ENCODE results near the gene GNE.
"Not testable (repeated sequence)": the region's sequence is repeated elsewhere in the genome, so short reads cannot be mapped to it uniquely, and the experiment has no call there.

The GNE gene

DNA sequence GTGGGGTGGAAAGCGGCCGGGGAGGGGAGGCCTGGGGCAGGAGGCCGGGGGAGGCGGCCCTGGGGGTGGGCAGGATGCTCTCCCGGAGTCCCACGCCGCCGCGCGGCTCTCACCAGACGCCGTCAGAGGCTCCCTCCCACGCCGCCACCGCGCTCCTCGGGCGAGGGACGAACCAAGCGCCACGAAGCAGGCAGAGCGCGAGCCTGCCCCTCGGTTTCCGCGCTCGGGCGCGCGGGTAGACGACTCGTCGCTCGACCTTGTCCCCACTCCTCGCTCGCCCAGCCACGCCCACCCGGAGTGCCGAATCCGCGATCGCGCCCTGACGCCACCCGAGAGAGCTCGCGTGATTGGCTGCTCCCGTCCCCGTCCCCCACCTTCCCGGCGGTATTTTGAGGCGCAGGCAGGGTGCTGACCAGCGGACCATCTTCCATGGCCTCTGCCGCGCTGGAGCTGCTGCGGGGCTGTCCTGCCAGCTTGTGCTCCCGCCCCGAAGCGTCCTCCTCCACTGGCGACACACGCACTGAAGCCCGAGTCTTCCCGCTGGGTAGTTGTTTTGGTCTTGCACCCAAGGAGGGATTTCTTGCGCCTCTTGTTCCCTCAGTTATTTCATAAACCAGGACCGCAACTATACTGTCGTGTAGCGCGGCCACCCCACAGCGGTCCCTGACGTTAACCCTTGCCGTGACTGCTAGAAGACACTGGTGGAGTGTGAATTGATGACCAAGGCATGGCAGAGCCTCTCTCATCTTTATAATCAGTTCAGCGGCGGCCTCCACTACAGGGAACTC lies at the start of gene GNE:
GNE (minus strand) TSS at position 241 of the 788 bp plus-strand sequence. CDS start 9,093 bp downstream, outside the sequence.
- peak within 1 kb of the TSS; percentile 66 for H3K27ac ChIP-seq
- DNase-seq (ENCODE audit: low read depth, low spot score): peak; percentile 46

DNA sequence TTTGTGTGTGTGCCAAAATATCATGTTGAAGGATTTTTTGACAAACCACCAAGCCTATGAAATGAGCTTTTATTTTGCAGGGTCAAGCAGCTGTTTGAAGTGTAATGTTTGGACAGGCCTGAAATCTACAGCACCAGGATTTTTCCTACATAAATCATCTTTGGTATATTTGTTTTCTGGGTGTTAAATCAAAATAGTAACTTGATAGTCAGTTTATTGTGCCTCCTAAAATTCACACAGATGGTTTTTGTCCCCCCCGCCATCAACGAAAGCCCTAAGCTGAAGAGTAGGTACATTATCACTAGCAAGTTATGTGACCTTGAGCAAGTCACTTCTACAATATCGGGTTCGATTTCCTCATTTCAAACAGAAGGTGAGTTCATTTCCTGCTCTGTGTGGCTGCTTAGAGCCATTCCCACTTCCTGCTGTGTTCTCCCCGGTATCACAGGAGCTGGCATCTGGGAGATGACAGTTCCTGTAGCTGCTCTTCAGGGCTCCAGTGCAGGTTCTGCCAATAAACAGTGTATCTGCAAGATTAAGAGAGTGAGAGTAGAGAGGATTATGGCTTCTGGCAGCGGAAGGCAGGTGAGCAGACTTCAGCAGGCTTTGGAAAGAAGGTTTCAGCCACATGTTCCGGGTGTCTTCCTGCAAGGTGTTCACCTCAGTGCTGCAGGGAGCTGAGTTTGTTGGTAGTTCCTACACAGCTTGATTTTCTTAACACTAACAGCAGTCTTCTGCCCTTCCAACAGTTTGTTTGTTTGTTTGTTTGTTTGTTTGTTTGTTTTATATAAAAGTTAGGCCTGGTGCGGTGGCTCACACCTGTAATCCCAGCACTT lies 48.4 kb upstream of the GNE start:
- peak overlapping the region; percentile 80 for H3K27ac ChIP-seq
- DNase-seq (ENCODE audit: low read depth, low spot score): peak; percentile 26

GRCh38 chr9:36304366-36304765 lies 46.1 kb upstream of the GNE start:
- not testable (repeated sequence) for DNase-seq (ENCODE audit: low read depth, low spot score); H3K27ac ChIP-seq

- no peak for DNase-seq (ENCODE audit: low read depth, low spot score)
- no peak overlapping the region for H3K27ac ChIP-seq
These were observed 43.0 kb upstream of the GNE start for GRCh38 chr9:36301227-36301626.

DNA sequence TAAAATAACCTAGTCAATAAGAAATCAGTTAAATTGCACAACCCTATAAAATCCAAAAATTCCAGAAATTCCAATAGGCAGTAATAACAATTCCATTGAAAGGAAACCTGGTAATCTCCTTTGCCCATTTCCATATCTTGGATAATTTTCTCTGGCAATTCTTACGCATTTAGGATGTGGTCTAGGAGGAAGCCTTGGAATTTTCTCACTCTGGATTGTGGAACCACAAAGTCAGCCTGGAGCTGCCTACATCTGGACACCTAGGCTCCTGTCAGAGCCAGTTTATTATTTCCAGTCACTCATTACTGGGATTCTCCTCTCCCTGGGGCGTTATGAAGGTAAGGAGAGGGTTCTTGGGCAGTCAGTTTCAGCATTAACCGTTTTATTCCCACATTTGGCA lies 40.3 kb upstream of the GNE start:
- H3K27ac ChIP-seq: no peak overlapping the region
- no peak for DNase-seq (ENCODE audit: low read depth, low spot score)

DNA sequence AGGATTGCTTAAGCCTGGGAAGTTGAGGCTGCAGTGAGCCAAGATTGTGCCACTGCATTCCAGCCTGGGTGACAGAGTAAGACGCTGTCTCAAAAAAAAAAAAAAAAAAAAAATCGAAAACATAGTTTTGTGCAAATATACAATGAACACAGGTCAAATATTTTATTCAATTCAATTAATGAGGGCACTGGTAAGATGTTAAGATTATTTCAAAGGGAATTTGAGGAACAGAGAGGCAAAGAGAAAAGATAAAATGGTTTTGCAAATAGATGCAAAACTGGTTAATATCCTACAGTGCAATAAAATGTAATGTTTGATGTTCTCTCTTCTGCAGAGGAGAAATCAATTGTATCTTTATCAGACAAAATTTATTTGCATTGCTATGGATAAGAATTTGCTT lies 39.5 kb upstream of the GNE start:
- no peak for DNase-seq (ENCODE audit: low read depth, low spot score)
- H3K27ac ChIP-seq: peak overlapping the region; percentile 25

DNA sequence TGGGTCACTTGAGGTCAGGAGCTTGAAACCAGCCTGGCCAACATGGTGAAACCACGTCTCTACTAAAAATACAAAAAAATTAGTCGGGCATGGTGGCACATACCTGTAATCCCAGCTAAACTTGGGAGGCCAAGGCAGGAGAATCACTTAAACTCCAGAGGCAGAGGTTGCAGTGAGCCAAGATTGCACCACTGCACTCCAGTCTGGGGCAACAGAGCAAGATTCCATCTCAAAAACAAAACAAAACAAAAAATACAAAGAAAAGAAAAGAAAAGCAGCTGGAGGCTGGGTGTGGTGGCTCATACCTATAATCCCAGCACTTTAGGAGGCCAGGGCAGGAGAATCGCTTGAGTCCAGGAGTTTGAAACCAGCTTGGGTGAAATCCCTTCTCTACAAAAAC lies 36.7 kb upstream of the GNE start:
- H3K27ac ChIP-seq; DNase-seq (ENCODE audit: low read depth, low spot score): not testable (repeated sequence)

DNA sequence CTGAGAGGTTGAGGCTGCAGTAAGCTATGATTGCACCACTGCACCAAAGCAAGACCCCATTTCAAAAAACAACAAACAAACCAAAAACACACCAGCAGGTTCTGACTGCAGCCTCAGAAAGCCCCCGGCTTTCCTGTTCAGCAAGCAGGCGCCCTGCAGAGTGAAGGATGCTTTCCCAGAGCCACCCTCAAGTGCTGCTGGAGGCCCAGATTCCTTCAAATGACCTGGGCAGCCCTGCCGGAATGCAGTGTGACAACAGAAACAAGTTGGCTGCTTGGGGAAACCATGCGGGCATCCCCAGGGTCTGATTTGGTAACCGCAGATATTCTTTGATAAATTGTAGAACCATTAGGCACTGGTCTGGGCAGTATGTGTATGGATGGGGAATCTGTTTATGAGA lies 35.7 kb upstream of the GNE start:
- DNase-seq (ENCODE audit: low read depth, low spot score): no peak
- no peak overlapping the region for H3K27ac ChIP-seq

GRCh38 chr9:36293171-36293570 lies 34.9 kb upstream of the GNE start:
- DNase-seq (ENCODE audit: low read depth, low spot score): no peak
- no peak overlapping the region for H3K27ac ChIP-seq

- DNase-seq (ENCODE audit: low read depth, low spot score): no peak
- no peak overlapping the region for H3K27ac ChIP-seq
These were observed 34.4 kb upstream of the GNE start for GRCh38 chr9:36292641-36293040.

DNA sequence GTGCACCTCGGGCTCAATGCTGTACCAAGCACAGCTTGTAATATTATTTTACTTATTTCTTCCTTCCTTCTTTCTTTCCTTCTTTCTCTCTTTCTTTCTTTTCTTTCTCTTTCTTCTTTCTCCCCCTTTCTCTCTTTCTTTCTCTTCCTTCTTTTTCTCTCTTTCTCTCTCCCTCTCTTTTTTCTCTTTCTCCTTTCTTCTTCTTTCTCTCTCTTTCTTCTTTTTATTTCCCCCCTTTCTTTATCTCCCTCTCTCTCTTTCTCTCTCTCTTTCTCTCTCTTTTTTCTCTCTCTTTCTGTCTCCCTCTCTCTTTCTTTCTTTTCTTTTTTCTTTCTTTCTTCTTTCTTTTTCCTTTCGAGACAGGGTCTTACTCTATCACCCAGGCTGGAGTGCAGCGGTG lies 32.7 kb upstream of the GNE start:
- H3K27ac ChIP-seq: no peak overlapping the region
- no peak for DNase-seq (ENCODE audit: low read depth, low spot score)

DNA sequence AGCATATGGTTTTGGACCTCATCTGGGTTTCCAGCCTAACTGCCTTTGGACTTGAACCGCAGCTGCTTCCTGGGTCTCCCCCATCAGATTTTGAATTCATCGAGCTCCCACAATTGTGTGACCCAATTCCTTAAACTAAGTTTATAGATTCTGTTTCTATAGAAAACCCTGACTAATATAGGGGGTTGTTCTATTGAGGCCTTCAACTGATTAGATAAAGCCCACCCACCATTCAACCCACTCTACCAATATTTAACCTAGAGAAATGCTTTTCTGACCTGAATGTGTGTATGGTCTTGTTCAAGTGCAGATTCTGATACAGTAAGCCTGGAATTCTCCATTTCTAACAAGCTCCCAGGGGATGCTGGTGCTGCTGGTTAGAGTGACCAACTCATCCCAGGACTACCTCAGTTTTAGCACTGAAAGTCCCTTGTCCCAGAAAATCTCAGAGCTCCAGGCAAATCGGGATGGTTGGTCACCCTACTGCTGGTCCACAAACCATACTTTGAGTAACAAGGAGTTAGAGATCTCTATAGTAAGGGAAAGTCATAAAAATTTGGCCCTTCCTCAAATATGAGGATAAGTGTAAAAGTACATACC lies 31.7 kb upstream of the GNE start:
- H3K27ac ChIP-seq: no peak overlapping the region
- DNase-seq (ENCODE audit: low read depth, low spot score): no peak

DNA sequence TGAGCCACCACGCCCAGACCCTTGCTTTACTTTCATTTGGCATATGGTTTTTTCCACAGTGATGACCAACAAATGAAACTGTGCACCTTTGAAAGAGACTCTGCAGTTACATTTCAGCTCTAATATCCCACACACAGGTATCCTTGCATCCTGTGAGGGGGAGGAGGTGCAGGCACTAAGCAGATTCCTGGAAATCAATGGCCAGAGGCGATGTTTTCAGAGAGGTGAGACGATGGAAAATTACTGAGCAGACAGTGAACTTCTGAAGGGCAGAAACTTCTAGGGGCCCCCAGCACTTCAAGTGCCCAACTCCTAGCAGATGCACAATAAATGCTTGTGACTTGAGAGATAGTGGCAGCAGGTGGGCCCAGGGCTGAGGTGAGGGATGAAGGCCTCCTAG lies 29.8 kb upstream of the GNE start:
- no peak for DNase-seq (ENCODE audit: low read depth, low spot score)
- H3K27ac ChIP-seq: no peak overlapping the region

DNA sequence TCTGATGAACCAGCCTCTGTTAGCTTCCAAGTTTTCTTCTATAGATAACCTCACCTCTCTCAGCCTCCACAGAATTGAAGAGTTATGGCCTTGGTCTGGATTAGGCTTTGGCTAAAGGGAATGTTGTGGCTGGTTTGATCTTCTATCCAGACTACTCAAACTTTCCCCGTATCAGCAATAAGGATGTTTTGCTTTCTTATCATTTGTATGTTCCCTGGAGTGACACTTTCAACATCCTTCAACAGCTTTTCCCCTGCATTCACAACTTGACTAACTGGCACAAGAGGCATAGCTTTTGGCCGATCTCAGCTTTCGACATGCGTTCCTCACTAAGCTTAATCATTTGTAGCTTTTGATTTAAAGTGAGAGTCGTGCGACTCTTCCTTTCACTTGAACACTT lies 28.1 kb upstream of the GNE start:
- H3K27ac ChIP-seq: no peak overlapping the region
- no peak for DNase-seq (ENCODE audit: low read depth, low spot score)

- H3K27ac ChIP-seq: peak overlapping the region; percentile 56
- DNase-seq (ENCODE audit: low read depth, low spot score): peak; percentile 39
These were observed 26.0 kb upstream of the GNE start for GRCh38 chr9:36284226-36284625.

DNA sequence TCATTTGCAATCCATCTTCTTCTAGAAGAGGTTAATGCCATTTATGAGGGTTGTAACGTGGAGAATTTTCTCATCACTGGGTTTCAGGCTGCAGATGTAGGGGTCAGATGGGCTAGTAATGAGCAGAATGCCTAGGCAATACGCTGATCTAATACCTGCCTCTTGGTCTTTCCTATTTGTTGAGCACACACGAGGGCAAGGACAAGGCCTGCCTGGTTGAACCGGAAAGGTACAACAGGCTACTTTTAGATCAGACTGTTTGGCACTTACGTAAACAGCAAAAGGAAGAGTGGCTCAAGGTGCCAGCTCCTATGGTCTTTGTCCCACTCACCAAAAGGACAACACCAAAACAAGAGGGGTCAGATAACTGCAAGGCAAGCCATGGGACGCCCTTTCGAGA lies 24.0 kb upstream of the GNE start:
- no peak overlapping the region for H3K27ac ChIP-seq
- DNase-seq (ENCODE audit: low read depth, low spot score): no peak

DNA sequence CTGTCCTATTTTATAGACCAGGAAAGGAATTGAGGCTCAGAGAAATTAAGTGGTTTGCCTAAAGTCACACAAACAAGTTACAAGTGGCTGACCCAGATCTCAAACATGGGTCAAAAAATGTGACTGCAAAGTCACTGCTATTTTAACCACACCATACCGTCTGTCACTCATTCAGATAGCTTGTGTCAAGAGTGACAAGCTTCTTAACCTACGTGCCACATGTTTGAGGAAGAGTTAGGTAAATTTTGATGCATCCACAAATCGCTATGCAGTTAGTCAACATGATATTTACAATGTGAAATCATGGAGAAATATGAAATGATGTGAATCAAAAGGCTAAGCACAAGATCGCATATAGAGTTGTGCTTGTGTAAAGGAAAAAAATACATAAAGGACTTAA lies 22.7 kb upstream of the GNE start:
- no peak overlapping the region for H3K27ac ChIP-seq
- DNase-seq (ENCODE audit: low read depth, low spot score): no peak

DNA sequence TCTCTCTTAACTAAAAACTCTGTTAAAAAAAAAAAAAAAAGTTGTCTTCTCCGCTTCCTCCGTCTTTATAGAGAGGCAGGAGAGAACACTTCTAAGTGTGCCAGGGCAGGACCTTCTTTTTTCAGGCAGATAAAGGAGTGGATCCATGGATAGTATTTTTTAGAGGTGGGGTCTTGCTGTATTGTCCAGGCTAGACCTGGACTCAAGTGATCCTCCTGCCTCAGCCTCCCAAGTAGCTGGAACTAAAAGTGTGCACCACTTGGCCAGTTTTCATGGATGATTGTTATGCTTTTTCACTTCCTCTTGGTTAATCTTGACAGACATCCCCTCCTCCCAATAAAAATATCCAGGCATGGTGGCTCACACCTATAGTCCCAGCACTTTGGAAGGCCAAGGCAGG lies 20.0 kb upstream of the GNE start:
- no peak for DNase-seq (ENCODE audit: low read depth, low spot score)
- no peak overlapping the region for H3K27ac ChIP-seq

DNA sequence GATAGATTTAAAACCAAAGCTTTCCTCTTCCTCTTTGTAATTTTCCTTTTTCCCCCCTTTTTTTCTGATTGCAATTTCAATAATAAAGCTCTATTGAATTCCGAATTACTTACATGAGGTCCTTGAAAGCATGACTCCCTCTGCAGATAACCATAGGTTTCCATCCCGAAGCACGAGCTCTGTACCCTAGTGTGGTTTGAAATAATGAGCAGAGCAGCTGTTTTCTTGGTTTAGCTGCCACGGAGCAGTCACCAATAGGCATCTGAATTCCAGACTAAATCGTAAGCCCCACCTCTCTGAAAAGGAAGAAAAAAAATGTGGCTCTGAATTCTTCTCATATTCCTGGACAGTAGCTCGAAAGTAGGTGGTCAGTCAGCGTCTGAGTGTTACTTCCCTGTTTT lies 18.5 kb upstream of the GNE start:
- no peak overlapping the region for H3K27ac ChIP-seq
- no peak for DNase-seq (ENCODE audit: low read depth, low spot score)

- no peak overlapping the region for H3K27ac ChIP-seq
- DNase-seq (ENCODE audit: low read depth, low spot score): no peak
These were observed 18.0 kb upstream of the GNE start for GRCh38 chr9:36276254-36276653.

DNA sequence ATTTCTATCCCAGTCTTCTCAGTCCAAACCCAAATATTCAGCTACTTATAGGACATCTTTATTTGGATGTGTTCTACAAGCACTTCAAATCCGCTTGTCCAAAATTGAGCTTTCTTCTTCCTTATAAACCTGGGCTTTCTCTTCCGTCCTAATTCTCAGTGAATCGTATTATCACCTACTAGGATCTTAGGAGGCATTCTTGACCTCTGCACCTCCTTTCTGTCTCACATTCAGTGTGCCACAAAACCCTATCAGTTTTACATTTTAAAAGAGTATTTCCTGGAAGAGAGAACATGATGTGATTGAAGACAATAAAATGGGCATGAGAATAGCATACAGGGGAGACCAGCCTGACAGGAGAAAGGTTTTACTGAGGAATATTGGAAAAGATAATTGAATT lies 16.8 kb upstream of the GNE start:
- no peak for DNase-seq (ENCODE audit: low read depth, low spot score)
- no peak overlapping the region for H3K27ac ChIP-seq
